KBM-7 (cell line): ENCODE results near the gene BSCL2.
"Not testable (repeated sequence)": the region's sequence is repeated elsewhere in the genome, so short reads cannot be mapped to it uniquely, and the experiment has no call there.

Source experiments
- DNase-seq: peaks from one replicate; pipeline ENCODE4 v3.0.0-alpha.2; 2015
- in situ Hi-C: fragments of 300-500 bp; cut with MboI; formaldehyde crosslinking; loops from 2 replicates; pipeline ENCODE4 v1.14.3; 2020; ENCODE audit warnings: low sequenced_read_pairs, low pct_unique_long_range_greater_than_20kb, mixed read lengths

The BSCL2 gene

DNA sequence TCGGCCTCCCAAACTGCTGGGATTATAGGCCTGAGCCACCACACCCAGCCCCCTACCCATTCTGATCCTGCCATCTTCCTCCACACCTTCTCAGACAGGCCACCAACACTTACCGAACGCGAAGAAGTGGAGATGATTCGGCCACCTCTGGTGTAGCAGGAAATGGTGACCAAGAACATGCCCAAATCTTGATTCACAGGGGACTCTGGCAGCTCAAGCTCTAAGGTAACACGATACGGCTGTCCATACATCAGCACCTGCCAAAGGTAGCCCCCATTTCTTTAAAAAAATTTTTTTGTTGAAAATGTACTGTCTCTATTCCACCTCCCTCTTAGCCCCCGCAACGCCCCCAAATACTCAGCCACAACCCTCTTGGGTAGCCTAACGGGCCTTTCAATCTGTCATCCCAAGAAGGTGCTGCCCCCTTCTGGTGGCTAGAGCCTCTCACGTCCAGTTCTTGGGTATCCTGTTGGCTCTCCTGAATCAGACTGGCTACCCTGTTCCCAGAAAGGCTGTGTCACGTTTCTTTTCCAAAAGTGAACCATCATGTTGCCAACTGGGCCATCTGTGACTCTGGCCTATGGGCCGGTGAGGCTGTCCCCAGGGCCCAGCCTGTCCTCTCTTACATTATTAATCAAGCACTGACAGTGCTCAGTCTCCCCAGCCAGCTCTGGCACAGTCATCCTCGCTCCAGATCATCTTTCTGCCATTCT, 12.6 kb downstream of the BSCL2 start:
- peak; percentile 73 for DNase-seq
- in situ Hi-C loops: loop anchor here (25.0 kb wide), 1 partner anchor 307 kb away; no protein-coding TSS in a partner anchor

DNA sequence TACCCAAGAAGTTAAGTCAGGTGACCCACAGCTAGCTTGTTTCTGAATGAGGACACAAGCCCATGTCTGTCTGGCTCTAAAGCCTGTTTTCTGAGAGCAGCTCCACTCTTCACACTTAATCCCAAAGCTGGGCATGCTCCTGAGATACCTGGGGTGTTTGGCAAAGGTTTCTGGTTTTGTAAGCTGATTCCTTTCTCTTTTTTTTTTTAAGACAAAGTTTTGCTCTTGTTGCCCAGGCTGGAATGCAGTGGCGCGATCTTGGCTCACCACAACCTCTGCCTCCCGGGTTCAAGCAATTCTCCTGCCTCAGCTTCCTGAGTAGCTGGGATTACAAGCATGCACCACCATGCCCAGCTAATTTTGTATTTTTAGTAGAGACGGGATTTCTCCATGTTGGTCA, 13.6 kb downstream of the BSCL2 start:
- in situ Hi-C loops: loop anchor here (25.0 kb wide), 1 partner anchor 306 kb away; no protein-coding TSS in a partner anchor
- DNase-seq: not testable (repeated sequence)

DNA sequence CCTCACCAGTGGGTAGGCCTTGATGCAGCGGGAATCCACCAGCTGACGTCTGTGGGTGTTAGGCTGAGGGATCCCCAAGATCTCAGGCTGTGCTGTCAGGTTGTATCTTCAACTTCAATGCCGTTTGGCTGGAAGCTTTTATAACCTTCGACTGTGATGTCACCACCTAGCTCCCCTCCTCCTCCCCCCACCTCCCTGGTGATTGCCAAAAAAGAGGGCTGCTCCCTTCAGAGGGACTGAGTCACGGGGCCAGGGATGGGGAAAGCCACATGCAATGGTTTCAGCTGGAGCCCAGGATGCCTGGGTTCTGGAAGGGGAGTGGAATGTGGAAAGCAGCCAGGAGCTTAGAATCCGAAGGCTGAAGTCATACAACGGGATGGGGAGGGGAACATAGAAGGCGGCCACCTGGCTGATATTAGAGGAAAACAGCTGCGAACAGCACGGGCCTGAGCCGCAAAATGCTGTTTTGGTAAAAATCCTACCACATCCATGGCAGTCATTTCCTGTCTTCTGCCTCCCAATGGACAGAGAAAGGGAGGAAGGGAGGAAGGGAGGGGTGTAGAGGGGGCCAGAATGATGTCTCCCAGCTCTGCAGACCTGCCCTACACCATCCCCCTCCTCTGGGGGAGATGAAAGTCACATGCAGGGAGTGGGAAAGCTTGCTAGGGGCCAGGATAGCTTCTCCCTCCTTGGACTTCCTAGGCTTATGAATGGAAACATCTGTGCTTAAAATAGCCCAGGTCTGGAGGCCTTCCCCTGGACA, 17.6 kb downstream of the BSCL2 start, which contains the start of gene LRRN4CL:
LRRN4CL (minus strand) TSS at position 110 of the 763 bp plus-strand sequence. CDS start 1,022 bp downstream, outside the sequence.
- in situ Hi-C loops: loop anchor here (25.0 kb wide), 1 partner anchor 302 kb away; no protein-coding TSS in a partner anchor
- DNase-seq: no peak

DNA sequence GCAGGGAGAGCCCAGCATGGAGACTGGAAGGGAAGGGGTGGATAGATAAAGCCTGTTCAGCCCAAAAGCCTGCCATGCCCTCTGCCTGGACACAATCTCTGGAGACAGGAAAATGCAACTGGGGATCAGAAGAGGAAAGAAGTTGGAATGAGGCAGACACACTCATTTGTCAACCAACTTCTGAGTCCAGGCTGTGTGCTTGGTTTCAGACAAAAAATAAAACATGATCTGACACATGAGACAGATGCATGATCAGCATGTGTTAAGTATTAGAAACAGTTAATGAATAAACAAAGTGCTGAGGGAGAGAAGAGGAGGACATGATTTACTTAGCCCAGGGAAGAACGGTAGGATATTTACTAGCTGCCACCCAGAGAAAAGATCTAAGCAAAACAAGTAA, 18.7 kb downstream of the BSCL2 start:
- no peak for DNase-seq
- in situ Hi-C loops: loop anchor here (25.0 kb wide), 1 partner anchor 301 kb away; no protein-coding TSS in a partner anchor

DNA sequence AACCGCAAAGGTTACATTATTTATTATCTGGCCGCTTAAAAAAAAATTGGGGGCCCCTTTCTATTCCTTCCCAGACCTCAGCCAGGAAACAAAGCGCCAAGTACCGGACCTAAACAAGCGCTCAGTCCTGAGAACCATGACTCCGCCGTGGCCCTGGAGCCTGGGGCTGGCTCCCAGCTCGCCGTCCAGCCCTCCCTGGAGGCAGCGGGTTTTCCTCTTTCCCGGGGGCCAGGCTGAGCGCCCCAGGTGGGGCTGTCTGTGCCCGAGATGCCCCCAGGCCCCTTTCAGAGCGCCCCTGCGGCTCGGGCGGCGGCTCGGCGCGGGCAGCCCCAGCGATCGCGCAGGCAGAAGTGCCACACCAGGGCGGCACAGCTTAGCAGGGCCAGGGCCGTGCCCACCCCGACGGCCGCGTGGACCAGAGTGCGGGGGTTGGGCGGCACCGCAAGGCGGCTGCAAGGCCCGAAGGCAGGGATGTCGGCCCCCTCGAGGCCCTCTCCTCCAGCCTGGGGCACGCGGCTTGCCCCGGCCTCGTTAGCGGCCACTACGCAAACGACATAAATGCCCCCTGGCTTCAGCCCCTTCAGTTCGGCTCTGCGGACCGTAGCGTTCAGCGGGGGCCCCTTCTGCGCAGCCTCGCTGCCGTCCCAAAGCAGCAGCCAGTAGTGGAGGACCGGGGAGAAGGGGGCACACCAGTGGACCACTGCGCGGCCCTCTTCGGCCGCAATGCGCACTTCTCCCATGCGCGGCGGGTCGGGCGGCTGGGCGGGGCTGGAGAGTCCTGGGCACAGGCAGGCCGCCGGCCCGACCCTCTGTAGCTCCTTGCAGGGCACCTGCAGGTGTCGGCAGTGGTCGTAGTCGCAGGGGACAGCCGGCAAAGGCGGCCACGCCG, 19.5 kb downstream of the BSCL2 start:
- in situ Hi-C loops: loop anchor here (25.0 kb wide), 1 partner anchor 300 kb away; no protein-coding TSS in a partner anchor
- DNase-seq: no peak

DNA sequence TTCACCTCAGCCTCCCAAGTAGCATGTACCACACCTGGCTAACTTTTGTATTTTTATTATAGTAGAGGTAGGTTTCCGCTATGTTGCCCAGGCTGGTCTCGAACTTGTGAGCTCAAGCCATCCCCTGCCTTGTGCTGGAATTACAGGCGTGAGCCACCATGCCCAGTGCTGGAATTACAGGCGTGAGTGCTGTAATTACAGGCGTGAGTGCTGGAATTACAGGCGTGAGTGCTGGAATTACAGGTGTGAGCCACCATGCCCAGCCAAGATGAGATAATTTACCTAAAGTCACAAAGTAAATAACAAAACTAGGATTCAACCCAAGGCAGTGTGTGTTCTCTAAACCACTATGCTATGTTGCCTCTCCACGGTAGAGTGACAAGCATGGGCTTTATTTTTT, 24.7 kb downstream of the BSCL2 start:
- no peak for DNase-seq
- in situ Hi-C loops: loop anchor here (25.0 kb wide), 1 partner anchor 295 kb away; no protein-coding TSS in a partner anchor

DNA sequence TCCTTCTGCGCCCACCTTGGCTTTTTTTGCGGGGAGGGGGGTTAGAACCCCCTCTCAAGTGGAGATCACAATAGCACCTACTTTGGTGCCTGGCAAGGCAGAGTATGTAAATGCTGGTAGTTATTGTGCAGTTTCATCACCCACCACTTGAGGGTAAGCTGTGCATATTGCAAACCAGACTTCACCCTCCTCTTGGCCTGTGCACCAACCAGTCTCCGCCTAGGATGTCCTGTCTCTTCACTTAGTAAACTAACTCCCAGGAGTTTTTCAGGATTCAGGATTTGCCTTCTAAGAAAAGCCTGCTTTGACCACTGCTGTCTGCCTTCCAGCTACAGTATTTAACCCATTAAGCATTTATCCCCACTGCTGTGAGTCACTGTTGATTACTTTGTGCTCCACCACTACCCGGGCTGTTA, 26.4 kb downstream of the BSCL2 start:
- in situ Hi-C loops: loop anchor here (25.0 kb wide), 1 partner anchor 294 kb away; no protein-coding TSS in a partner anchor
- DNase-seq: peak; percentile 72

DNA sequence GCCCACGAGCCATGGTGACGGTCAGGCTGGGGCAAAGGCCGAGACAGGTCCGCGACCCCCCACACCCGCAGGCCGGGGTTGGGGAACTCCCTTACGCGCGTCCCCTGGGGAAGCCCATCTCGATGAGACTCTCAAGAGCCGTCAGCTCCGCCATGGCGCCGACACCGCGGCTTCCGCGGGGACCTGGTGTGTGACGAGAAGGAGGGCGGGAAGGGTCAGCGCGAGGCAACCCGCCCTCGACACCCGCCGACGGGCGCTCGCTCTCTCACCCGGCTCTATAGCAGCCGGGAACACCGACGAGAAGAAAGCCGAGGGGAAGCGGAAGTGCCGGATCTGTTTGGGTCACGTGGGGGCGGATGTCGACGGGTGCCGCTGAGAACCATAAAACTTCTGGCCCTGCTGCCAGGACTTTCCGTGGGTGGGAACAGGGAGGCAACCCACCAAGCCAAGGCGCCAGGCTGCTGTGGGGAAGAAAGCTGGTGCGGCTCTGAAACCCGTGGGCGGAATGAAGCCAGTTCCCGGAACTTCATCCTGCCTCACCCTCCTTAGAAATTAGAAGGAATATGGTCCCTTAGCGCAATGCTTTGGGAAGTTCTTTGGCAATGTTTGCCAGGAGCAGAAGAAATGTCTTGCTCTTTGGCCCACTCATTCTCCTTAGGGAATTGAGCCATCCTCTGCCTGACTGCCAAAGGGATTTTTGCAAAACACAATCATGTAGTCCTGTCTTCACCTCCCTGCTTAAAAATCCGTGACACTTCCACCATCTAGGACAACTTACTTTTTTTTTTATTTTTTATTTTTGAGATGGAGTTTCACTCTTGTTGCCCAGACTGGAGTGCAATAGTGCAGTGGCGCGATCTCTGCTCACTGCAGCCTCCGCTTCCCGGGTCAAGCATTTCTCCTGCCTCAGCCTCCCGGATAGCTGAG, 28.2 kb downstream of the BSCL2 start, which contains the start of gene UBXN1:
UBXN1 (minus strand) TSS at position 304 of the 927 bp plus-strand sequence; CDS start at position 154, 150 bp downstream.
- DNase-seq: peak; percentile 91
- in situ Hi-C loops: loop anchor here (25.0 kb wide), 1 partner anchor 292 kb away; no protein-coding TSS in a partner anchor

DNA sequence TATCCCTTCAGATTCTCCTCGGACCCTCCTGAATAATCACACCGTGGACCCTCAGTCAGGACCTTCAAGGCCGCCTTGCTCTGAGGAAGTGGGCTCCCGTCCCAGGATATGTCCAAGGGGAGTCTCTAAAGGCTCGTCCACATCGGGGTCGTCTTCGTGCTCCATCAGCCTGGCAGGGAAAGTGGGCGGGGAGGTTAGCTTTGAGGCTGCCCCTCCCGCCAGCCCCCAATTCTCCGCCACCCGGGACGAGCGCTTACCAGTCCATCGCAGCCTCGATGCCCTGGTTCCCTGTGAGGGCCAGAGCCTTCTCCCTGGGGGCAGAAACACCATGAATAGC, 28.8 kb downstream of the BSCL2 start:
- in situ Hi-C loops: loop anchor here (25.0 kb wide), 1 partner anchor 291 kb away; no protein-coding TSS in a partner anchor

DNA sequence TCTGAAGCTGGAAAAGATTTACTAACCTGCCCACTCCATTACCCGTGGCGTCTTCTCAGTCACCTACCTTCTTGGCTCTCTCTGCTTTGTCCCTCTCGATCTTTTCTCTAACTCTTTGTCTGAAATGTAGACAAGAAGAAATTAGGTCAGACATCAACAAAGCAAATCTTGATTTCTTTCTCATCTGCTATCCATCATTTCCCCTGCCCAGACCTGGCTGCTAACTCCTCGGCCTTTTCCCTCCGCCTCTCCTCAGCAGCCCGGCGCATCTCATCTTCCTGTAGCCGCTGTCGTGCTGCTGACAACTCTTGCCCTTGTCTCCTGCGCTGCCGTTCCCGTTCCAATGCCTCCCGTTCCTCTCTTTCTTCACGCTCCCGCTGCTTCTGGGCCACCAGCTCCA, 29.5 kb downstream of the BSCL2 start:
- in situ Hi-C loops: loop anchor here (25.0 kb wide), 1 partner anchor 290 kb away; no protein-coding TSS in a partner anchor
- no peak for DNase-seq

More for the DNA sequence above, 28.8 kb downstream of the BSCL2 start:
- no peak for DNase-seq

DNA sequence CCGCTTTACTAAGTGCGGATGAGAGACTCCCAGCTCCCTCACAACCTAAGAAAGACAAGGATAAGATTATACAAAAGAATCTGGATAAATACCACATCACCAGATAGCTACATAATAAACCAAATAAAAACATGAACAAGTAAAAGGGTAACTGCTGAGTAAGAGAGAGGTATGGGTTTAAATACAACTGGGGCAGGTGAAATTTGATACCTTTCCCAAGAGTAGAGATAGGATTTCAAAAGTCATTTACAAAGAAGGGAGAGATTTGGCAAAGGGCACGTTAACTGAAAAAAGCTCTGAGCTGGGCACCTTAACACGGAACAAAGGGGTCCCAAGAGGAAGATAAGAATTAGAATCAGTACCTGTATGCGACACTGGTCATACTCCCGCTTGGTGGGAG, 30.1 kb downstream of the BSCL2 start:
- in situ Hi-C loops: loop anchor here (25.0 kb wide), 1 partner anchor 290 kb away; no protein-coding TSS in a partner anchor
- no peak for DNase-seq

DNA sequence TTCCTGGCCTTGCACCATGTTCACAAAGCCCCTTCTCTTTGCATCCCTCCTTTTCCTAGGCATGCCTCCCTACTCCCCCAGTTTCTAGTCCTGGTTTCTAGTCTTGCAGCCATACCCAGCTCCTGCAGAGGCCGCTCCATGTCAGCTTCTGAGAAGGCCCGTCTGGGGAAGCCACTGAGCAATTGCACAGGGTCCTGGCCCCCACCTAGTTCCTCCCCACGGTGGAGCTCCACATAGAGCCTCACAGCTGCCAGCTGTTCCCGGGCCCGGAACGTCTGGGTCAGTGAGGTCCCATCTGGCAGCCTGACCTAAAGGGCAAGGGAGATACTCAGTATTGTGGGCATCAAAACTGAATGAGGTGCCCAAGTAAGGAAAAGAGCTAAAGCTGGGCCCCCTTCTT, 30.5 kb downstream of the BSCL2 start:
- no peak for DNase-seq
- in situ Hi-C loops: loop anchor here (25.0 kb wide), 1 partner anchor 289 kb away; no protein-coding TSS in a partner anchor

DNA sequence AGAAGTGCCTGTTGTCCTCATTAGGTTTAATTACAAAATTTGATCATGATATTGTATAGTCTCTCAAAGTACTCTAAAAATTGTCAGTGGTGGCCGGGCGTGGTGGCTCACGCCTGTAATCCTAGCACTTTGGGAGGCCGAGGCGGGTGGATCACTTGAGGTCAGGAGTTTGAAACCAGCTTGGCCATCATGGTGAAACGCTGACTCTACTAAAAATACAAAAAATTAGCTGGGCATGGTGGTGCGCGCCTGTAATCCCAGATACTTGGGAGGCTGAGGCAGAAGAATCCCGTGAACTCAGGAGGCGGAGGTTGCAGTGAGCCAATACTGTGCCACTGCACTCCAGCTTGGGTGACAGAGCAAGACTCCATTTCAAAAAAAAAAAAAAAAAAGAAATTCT, 31.8 kb downstream of the BSCL2 start:
- in situ Hi-C loops: loop anchor here (25.0 kb wide), 1 partner anchor 288 kb away; no protein-coding TSS in a partner anchor
- DNase-seq: not testable (repeated sequence)

DNA sequence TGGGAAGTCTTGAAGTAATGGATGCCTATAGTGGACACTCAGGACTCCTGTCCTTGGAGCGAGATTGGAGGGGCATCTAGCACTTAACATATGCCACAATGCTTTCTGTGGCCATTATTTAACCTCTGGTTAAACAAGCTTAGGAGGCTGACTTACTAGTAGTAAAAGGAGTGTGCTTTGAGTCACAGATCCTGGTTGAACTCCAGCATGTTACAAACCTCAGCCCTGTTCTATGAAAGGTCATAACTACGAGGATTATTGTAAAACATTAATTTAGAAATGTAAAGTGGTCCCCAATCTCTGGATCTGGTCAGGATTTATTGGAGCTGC, 34.1 kb downstream of the BSCL2 start:
- in situ Hi-C loops: no loop called here
- no peak for DNase-seq

DNA sequence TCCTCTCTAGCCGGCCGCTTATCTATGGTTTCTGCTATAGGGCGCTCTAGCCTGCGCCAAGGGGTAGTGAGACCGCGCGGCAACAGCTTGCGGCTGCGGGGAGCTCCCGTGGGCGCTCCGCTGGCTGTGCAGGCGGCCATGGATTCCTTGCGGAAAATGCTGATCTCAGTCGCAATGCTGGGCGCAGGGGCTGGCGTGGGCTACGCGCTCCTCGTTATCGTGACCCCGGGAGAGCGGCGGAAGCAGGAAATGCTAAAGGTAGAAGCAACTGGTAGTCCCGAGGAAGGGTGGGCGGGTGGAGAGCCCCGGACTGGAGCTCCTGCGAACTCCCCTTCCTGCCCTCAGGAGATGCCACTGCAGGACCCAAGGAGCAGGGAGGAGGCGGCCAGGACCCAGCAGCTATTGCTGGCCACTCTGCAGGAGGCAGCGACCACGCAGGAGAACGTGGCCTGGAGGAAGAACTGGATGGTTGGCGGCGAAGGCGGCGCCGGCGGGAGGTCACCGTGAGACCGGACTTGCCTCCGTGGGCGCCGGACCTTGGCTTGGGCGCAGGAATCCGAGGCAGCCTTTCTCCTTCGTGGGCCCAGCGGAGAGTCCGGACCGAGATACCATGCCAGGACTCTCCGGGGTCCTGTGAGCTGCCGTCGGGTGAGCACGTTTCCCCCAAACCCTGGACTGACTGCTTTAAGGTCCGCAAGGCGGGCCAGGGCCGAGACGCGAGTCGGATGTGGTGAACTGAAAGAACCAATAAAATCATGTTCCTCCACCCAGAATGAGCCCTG, 35.4 kb downstream of the BSCL2 start, which contains the start of the genes LBHD1 and UQCC3:
LBHD1 (minus strand) TSS at position 660 of the 782 bp plus-strand sequence. CDS start 2,236 bp downstream, outside the sequence.
UQCC3 (plus strand) TSS at position 66 of the 782 bp plus-strand sequence; CDS start at position 139, 73 bp downstream.
- in situ Hi-C loops: no loop called here
- DNase-seq: peak; percentile 89

DNA sequence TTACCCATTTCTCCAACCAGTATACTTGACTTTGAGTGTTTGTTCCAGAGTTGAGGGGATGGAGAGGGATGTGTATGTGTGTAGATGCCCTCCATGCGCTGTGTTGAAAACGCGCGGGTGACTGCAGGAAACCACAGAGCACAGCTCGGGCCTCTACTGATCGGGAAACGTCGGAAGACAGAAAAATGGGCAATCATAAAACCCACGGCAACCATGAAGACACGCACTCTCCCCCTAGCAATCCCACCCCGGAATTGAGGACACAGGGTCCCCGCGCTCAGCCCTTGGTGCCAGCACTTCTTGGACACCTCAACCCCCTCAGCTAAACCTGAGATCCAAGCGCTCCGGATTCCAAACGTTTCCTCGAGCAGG, 36.0 kb downstream of the BSCL2 start:
- DNase-seq: no peak
- in situ Hi-C loops: no loop called here
